ENCODE measurements around the gene NDFIP2.

Gene NDFIP2

GRCh38 chr13:79468402-79468801 is 12.6 kb upstream of the NDFIP2 start:
- Histone ChIP-seq H3K4me1 (no peaks in the 10 kb centered on the region), H3K27me3 (peaks cover 0 to 3% of the 10 kb centered on the region in 2 donors), H3K27ac (no peak overlapping the region), H3K36me3 (no peaks in the 10 kb centered on the region), H3K4me3 (no peak overlapping the region), H3K9me3 (no peaks in the 10 kb centered on the region)
- no peak for DNase-seq
- TF ChIP-seq, protein P1, sequence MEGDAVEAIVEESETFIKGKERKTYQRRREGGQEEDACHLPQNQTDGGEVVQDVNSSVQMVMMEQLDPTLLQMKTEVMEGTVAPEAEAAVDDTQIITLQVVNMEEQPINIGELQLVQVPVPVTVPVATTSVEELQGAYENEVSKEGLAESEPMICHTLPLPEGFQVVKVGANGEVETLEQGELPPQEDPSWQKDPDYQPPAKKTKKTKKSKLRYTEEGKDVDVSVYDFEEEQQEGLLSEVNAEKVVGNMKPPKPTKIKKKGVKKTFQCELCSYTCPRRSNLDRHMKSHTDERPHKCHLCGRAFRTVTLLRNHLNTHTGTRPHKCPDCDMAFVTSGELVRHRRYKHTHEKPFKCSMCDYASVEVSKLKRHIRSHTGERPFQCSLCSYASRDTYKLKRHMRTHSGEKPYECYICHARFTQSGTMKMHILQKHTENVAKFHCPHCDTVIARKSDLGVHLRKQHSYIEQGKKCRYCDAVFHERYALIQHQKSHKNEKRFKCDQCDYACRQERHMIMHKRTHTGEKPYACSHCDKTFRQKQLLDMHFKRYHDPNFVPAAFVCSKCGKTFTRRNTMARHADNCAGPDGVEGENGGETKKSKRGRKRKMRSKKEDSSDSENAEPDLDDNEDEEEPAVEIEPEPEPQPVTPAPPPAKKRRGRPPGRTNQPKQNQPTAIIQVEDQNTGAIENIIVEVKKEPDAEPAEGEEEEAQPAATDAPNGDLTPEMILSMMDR (IDR thresholded peaks at IDR 0.05) = no peak
- intact Hi-C loops (cut with DNase I; ENCODE audit: low total_unique reads) = no loop called here

DNA sequence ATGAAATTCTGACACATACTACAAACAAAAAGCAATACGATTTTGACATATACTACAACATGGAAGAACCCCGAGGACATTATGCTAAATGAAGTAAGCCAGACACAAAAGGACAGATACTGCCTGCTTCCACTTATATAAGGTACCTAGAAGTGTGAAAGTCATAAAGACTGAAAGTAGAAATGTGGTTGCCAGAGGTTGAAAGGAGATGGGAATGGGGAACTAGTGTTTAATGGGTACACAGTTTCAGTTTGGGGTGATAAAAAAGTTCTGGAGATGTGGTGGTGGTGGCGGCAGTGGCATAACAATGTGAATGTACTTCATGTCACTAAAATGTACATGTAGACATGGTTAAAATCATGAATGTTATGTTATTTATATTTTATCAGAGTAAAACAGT is 12.1 kb upstream of the NDFIP2 start:
- Histone ChIP-seq H3K4me1 (no peaks in the 10 kb centered on the region), H3K4me3 (no peak overlapping the region), H3K27ac (no peak overlapping the region), H3K27me3 (peaks cover 0 to 3% of the 10 kb centered on the region in 2 donors), H3K9me3 (no peaks in the 10 kb centered on the region), H3K36me3 (no peaks in the 10 kb centered on the region)
- intact Hi-C loops (cut with DNase I; ENCODE audit: low total_unique reads) = no loop called here
- no peak for DNase-seq
- TF ChIP-seq, protein P1 (IDR thresholded peaks at IDR 0.05) = no peak

GRCh38 chr13:79469608-79470007 is 11.3 kb upstream of the NDFIP2 start:
- H3K36me3 ChIP-seq = no peaks in the 10 kb centered on the region
- intact Hi-C loops (cut with DNase I; ENCODE audit: low total_unique reads) = no loop called here
- no peak overlapping the region for H3K4me3 ChIP-seq
- TF ChIP-seq, protein P1 (IDR thresholded peaks at IDR 0.05) = no peak
- no peaks in the 10 kb centered on the region for H3K9me3 ChIP-seq
- H3K4me1 ChIP-seq = no peaks in the 10 kb centered on the region
- peaks cover 0 to 2% of the 10 kb centered on the region in 2 donors for H3K27me3 ChIP-seq
- no peak overlapping the region for H3K27ac ChIP-seq
- DNase-seq = no peak

- Histone ChIP-seq H3K27me3 (no peaks in the 10 kb centered on the region), H3K9me3 (peaks cover 0 to 4% (median 0%) of the 10 kb centered on the region in 3 donors), H3K36me3 (no peaks in the 10 kb centered on the region), H3K4me1 (no peaks in the 10 kb centered on the region), H3K4me3 (no peak overlapping the region), H3K27ac (no peak overlapping the region)
- DNase-seq = no peak
- intact Hi-C loops (cut with DNase I; ENCODE audit: low total_unique reads) = no loop called here
- TF ChIP-seq, protein P1 (IDR thresholded peaks at IDR 0.05) = no peak
These were observed 10.3 kb upstream of the NDFIP2 start for GRCh38 chr13:79470666-79471065.

- Histone ChIP-seq H3K4me3 (no peak overlapping the region), H3K27ac (no peak overlapping the region), H3K36me3 (no peaks in the 10 kb centered on the region), H3K9me3 (peaks cover 0 to 4% (median 0%) of the 10 kb centered on the region in 3 donors), H3K27me3 (no peaks in the 10 kb centered on the region), H3K4me1 (no peaks in the 10 kb centered on the region)
- DNase-seq = no peak
- TF ChIP-seq, protein P1 (IDR thresholded peaks at IDR 0.05) = no peak
- intact Hi-C loops (cut with DNase I; ENCODE audit: low total_unique reads) = no loop called here
These were observed 5.4 kb upstream of the NDFIP2 start for GRCh38 chr13:79475569-79475968.

DNA sequence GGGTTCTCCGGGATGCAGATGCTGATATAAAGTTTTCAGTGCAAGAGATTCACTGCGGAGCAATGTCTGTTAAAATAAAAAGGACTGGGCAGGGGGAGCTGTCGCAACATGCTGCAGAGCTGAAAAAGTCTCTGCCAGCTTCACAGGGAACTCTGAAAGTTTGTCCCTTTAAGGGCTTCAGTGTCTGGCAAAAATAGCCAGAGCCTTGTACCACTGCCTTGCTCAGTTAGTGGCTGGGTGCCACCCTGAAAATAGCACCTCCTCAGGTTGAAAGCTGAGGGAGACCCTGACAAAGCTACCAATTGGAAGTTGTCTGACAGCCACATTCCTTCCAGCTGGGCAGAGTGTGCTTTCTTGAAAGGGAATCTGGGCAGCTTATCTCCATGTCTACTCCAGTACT is 3.0 kb upstream of the NDFIP2 start:
- intact Hi-C loops (cut with DNase I; ENCODE audit: low total_unique reads) = no loop called here
- Histone ChIP-seq H3K4me1 (peaks cover 3 to 11% (median 7%) of the 10 kb centered on the region in 4 donors), H3K4me3 (no peak overlapping the region), H3K36me3 (no peaks in the 10 kb centered on the region), H3K27me3 (no peaks in the 10 kb centered on the region), H3K9me3 (peaks cover 0 to 4% (median 0%) of the 10 kb centered on the region in 3 donors), H3K27ac (no peak overlapping the region)
- DNase-seq = no peak
- TF ChIP-seq, protein P1 (IDR thresholded peaks at IDR 0.05) = no peak
